Measurements from ENCODE around the gene MYO5B. TPM values are rescaled to one million over a fixed set of nuclear protein-coding genes. Genes with fewer than 3 reads are reported as not detected.
A peak's percentile ranks its signal among the peaks of the same experiment; 100 is the strongest.

MYO5B gene
- total and polyA plus RNA-seq, 9 of the 15 experiments (the other 6 are each of a cell fraction or from before 2014, with no cell fraction given), result 0.07 to 0.42 (median 0.28) TPM

DNA sequence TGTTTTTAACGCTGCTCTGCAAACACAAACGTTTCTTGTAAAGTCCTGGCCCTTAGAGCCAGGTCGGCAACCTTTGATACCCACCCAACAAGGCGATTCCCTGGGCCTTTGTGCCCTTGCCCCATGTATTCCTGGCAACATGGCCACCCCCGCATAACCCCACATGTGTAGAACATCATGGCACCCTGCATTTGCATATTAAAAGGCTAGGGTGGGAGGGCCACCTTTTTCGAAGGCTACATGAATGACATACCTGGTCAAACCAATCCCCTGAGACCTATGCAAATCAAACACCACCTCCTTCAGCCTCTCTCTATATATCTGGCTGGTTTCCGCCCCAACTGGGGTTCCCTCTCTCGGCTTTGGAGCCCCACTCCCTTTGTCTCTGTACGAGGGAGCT is 105.2 kb downstream of the MYO5B start (continued):
- TF ChIP-seq, protein P1, sequence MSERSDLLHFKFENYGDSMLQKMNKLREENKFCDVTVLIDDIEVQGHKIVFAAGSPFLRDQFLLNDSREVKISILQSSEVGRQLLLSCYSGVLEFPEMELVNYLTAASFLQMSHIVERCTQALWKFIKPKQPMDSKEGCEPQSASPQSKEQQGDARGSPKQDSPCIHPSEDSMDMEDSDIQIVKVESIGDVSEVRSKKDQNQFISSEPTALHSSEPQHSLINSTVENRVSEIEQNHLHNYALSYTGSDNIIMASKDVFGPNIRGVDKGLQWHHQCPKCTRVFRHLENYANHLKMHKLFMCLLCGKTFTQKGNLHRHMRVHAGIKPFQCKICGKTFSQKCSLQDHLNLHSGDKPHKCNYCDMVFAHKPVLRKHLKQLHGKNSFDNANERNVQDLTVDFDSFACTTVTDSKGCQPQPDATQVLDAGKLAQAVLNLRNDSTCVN (CRISPR knock-in tag; IDR thresholded peaks at IDR 0.05), result no peak

DNA sequence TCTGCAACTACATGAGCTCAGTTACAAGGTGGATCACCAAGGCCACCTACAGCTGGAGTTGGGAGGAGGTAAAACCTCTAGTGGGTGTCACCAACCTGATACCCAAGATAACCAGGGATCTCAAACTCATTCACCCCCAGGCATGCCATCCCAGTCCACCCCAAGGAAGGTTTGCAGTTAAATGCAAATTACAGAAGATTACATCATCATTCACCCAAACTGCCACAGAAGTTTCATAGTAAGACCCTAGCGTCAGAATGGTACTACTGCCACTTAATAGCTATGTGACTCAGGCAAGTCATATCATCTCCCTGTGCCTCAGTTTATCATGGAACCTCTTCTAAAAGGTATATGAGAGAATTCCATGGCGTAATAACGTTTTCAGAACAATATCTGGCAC is 111.2 kb downstream of the MYO5B start:
- WGBS (ENCODE audit: insufficient coverage, low coverage, missing lambda C conversion rate), result 0% methylated on average over 3 of the region's 3 CpGs
- no peak for DNase-seq (ENCODE audit: extremely low read depth in 1 of 4, low spot score in 3 of 4)
- Histone ChIP-seq H3K4me1 (replicated peaks in 1 of 2; ENCODE audit: control insufficient read depth in 2 of 2, insufficient read depth in 2 of 2, low read length in 2 of 2) (no peaks in the 10 kb centered on the region), H3K27me3 (ENCODE audit: control insufficient read depth in 2 of 2, insufficient read depth in 2 of 2, low read length in 2 of 2) (no peaks in the 10 kb centered on the region; a peak in 2 of 5 replicates), H3K9ac (ENCODE audit: insufficient read depth in 1 of 2, low read depth in 2 of 2, low read length in 2 of 2) (no peak overlapping the region), H3K9me3 (replicated peaks; ENCODE audit: control insufficient read depth, insufficient read depth, low read depth, low read length) (no peaks in the 10 kb centered on the region), H3K36me3 (ENCODE audit: control insufficient read depth, insufficient read depth, low read length) (no peaks in the 10 kb centered on the region), H3K79me2 (ENCODE audit: control insufficient read depth, insufficient read depth, low read length) (no peaks in the 10 kb centered on the region), H3K9me1 (ENCODE audit: control insufficient read depth, insufficient read depth, low read length) (no peaks in the 10 kb centered on the region), H4K20me1 (replicated peaks; ENCODE audit: control insufficient read depth, insufficient read depth, low read length) (no peaks in the 10 kb centered on the region), H2AFZ (ENCODE audit: low read depth, low read length) (no peak overlapping the region), H3K4me3 (no peak overlapping the region), H3K27ac (ENCODE audit: extremely low read depth, low read depth, low read length) (no peak overlapping the region), H3K4me2 (ENCODE audit: insufficient read depth, low read length) (no peak overlapping the region)
- ChIA-PET CTCF (ENCODE audit: low intra/inter-chr PET ratio) (no interaction called here), POLR2A (no interaction called here)
- no peak for FAIRE-seq
- TF ChIP-seq, protein P2, sequence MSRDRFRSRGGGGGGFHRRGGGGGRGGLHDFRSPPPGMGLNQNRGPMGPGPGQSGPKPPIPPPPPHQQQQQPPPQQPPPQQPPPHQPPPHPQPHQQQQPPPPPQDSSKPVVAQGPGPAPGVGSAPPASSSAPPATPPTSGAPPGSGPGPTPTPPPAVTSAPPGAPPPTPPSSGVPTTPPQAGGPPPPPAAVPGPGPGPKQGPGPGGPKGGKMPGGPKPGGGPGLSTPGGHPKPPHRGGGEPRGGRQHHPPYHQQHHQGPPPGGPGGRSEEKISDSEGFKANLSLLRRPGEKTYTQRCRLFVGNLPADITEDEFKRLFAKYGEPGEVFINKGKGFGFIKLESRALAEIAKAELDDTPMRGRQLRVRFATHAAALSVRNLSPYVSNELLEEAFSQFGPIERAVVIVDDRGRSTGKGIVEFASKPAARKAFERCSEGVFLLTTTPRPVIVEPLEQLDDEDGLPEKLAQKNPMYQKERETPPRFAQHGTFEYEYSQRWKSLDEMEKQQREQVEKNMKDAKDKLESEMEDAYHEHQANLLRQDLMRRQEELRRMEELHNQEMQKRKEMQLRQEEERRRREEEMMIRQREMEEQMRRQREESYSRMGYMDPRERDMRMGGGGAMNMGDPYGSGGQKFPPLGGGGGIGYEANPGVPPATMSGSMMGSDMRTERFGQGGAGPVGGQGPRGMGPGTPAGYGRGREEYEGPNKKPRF (IDR thresholded peaks at IDR 0.05; ENCODE audit: low read depth, low read length), result no peak
- TF ChIP-seq, protein P3, sequence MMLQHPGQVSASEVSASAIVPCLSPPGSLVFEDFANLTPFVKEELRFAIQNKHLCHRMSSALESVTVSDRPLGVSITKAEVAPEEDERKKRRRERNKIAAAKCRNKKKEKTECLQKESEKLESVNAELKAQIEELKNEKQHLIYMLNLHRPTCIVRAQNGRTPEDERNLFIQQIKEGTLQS (IDR thresholded peaks at IDR 0.05), result peak; percentile 52
- TF ChIP-seq, protein P3 (CRISPR knock-in tag; conservative IDR thresholded peaks at IDR 0.05), result no peak
- TF ChIP-seq, protein P4, sequence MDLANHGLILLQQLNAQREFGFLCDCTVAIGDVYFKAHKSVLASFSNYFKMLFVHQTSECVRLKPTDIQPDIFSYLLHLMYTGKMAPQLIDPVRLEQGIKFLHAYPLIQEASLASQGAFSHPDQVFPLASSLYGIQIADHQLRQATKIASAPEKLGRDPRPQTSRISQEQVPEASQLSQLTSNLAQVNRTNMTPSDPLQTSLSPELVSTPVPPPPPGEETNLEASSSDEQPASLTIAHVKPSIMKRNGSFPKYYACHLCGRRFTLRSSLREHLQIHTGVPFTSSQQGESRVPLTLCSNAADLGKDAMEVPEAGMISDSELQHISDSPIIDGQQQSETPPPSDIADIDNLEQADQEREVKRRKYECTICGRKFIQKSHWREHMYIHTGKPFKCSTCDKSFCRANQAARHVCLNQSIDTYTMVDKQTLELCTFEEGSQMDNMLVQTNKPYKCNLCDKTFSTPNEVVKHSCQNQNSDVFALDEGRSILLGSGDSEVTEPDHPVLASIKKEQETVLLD (IDR thresholded peaks at IDR 0.05), result no peak
- peak; percentile 21; the same call in 1 of the 2 replicates for TF ChIP-seq ATF7 (IDR thresholded peaks at IDR 0.05)
- TF ChIP-seq CEBPG (CRISPR knock-in tag; IDR thresholded peaks at IDR 0.05), result no peak
- peak in 1 of 2 experiments; percentile 60; a peak in 2 of 4 replicates for TF ChIP-seq CEBPG (tag; conservative IDR thresholded peaks at IDR 0.05 in 1 of 2, IDR thresholded peaks at IDR 0.05 in 1 of 2)
- in situ Hi-C loops (cut with MboI) (no loop called here), intact Hi-C loops (cut with micrococcal nuclease) (no loop called here)
- ATAC-seq, result no peak
- no TSS peak for BruUV-seq (replicated peaks)
